Brain microvascular endothelial cell (primary cell): Measurements from ENCODE around the gene CT47A7.
"Not testable (repeated sequence)": the region's sequence is repeated elsewhere in the genome, so short reads cannot be mapped to it uniquely, and the experiment has no call there.

Source experiments
- DNase-seq: peaks from one replicate; pipeline ENCODE4 v3.0.0-alpha.2; 2020
- H3K27ac ChIP-seq: fragments of 250-450 bp; sonication (Bioruptor Pico); 2 replicates; pipeline ENCODE4 v1.5.1; 2020; ENCODE audit warnings: mild to moderate bottlenecking, moderate library complexity
- H3K27me3 ChIP-seq: fragments of 250-450 bp; sonication (Bioruptor Pico); replicated peaks from 2 replicates; pipeline ENCODE4 v1.5.1; 2020; ENCODE audit warnings: mild to moderate bottlenecking
- H3K36me3 ChIP-seq: fragments of 250-450 bp; sonication (Bioruptor Pico); replicated peaks from 2 replicates; pipeline ENCODE4 v1.5.1; 2020; ENCODE audit warnings: mild to moderate bottlenecking
- H3K4me3 ChIP-seq: 2 replicates; pipeline ENCODE4 v1.5.1; 2011; ENCODE audit warnings: low read depth, mild to moderate bottlenecking, control low read depth, low read length, moderate library complexity
- in situ Hi-C: cut with HindIII; loops from 2 replicates; pipeline ENCODE4 v1.10.0; 2017; ENCODE audit warnings: low sequenced_read_pairs, low pct_ligation_motif_present
- TF ChIP-seq, protein P1 (sequence below): IDR thresholded peaks from 2 replicates; pipeline ENCODE4 v1.5.1; 2011; ENCODE audit warnings: low read depth, mild to moderate bottlenecking, moderate library complexity, low read length, control low read depth, inconsistent platforms; ENCODE audit errors: missing control alignments

CT47A7 gene

DNA sequence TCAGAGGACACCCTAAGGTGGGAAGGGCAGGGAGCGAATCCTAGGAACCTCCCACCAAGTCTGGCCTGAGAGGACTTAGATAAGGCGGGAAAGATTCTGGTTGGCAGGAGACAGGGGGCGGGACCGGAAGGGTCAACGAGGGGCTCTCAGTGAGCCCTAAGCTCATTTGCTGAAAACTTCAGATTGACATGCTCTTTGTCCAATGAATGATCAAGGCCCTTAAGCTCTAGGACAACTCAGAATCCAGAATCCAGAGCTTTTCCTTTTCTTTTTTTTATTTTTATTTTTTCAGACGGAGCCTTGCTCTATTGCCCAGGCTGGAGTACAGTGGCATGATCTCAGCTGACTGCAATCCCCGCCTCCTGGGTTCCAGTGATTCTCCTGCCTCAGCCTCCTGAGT, at the start of gene CT47A7:
Gene CT47A7, minus strand, starts transcription at position 101 of the 400 bp plus-strand sequence. CDS start 255 bp downstream, outside the sequence.
- in situ Hi-C loops, H3K4me3 ChIP-seq, H3K36me3 ChIP-seq, DNase-seq, H3K27ac ChIP-seq, H3K27me3 ChIP-seq: not testable (repeated sequence)

- in situ Hi-C loops: no loop called here
- no peak overlapping the region for H3K4me3 ChIP-seq
- no peaks in the 10 kb centered on the region for H3K27me3 ChIP-seq
- TF ChIP-seq, protein P1, sequence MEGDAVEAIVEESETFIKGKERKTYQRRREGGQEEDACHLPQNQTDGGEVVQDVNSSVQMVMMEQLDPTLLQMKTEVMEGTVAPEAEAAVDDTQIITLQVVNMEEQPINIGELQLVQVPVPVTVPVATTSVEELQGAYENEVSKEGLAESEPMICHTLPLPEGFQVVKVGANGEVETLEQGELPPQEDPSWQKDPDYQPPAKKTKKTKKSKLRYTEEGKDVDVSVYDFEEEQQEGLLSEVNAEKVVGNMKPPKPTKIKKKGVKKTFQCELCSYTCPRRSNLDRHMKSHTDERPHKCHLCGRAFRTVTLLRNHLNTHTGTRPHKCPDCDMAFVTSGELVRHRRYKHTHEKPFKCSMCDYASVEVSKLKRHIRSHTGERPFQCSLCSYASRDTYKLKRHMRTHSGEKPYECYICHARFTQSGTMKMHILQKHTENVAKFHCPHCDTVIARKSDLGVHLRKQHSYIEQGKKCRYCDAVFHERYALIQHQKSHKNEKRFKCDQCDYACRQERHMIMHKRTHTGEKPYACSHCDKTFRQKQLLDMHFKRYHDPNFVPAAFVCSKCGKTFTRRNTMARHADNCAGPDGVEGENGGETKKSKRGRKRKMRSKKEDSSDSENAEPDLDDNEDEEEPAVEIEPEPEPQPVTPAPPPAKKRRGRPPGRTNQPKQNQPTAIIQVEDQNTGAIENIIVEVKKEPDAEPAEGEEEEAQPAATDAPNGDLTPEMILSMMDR: no peak
- no peaks in the 10 kb centered on the region for H3K36me3 ChIP-seq
- no peak for DNase-seq
- H3K27ac ChIP-seq: no peak overlapping the region
Measured at GRCh38 chrX:121000589-121000988, 44.2 kb upstream of the CT47A7 start.

DNA sequence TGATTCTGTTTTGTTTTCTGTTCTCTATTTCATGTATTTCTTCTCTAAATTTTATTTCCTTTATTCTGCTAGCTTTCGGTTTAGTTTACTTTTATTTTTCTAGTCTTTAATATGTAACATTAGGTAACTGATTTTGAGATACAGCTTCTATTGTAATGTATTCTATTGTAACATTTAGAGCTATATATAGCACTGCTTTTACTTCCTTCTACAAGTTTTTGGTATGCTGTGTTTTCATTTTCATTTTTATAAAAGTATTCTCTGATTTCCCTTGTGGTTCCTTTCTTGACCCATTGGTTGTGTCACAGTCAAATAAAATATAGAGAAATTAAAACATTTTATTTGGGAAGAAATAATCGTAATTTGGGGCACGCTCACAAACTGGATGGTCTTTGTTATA, 43.0 kb upstream of the CT47A7 start:
- no peak for DNase-seq
- Histone ChIP-seq H3K27me3 (no peaks in the 10 kb centered on the region), H3K36me3 (no peaks in the 10 kb centered on the region), H3K27ac (no peak overlapping the region), H3K4me3 (no peak overlapping the region)
- in situ Hi-C loops: no loop called here
- TF ChIP-seq, protein P1: no peak

DNA sequence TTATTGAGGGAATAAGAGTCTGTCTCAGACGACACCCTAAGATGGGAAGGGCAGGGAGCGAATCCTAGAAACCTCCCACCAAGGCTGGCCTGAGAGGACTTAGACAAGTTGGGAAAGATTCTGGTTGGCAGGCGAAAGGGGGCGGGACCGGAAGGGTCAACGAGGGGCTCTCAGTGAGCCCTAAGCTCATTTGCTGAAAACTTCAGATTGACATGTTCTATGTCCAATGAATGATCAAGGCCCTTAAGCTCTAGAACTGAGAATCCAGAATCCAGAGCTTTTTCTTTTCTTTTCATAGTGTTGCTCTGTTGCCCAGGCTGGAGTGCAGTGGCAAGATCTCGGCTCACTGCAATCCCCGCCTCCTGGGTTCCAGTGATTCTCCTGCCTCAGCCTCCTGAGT, 29.3 kb upstream of the CT47A7 start, which contains the start of gene CT47A1:
Gene CT47A1, minus strand, starts transcription at position 101 of the 400 bp plus-strand sequence. CDS start 231 bp downstream, outside the sequence.
- H3K36me3 ChIP-seq, in situ Hi-C loops, DNase-seq, H3K27ac ChIP-seq, H3K27me3 ChIP-seq, H3K4me3 ChIP-seq: not testable (repeated sequence)
